ENCODE measurements around the gene OPN1MW.
"Not testable (repeated sequence)": the region's sequence is repeated elsewhere in the genome, so short reads cannot be mapped to it uniquely, and the experiment has no call there.

DNA sequence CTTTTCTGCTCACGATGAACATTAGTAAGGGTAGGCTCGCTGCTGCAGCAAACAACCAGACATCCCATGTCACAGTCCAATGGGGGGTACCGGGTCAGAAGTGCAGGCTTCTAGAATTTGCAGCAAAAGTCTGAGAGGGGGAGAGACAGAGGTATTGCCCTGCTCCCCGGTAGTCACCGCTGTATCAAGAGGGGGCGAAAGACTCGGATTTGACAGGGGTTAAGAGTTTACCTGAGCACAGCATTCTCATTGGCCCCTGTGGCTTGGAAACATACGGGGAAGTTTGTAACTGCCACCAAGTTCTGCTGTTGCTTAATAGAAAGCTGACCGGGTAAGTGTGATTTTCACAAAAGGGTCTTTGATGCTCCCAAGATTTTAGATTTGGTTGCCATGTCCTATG is 28.7 kb downstream of the OPN1MW start:
- TF ChIP-seq, protein P1, sequence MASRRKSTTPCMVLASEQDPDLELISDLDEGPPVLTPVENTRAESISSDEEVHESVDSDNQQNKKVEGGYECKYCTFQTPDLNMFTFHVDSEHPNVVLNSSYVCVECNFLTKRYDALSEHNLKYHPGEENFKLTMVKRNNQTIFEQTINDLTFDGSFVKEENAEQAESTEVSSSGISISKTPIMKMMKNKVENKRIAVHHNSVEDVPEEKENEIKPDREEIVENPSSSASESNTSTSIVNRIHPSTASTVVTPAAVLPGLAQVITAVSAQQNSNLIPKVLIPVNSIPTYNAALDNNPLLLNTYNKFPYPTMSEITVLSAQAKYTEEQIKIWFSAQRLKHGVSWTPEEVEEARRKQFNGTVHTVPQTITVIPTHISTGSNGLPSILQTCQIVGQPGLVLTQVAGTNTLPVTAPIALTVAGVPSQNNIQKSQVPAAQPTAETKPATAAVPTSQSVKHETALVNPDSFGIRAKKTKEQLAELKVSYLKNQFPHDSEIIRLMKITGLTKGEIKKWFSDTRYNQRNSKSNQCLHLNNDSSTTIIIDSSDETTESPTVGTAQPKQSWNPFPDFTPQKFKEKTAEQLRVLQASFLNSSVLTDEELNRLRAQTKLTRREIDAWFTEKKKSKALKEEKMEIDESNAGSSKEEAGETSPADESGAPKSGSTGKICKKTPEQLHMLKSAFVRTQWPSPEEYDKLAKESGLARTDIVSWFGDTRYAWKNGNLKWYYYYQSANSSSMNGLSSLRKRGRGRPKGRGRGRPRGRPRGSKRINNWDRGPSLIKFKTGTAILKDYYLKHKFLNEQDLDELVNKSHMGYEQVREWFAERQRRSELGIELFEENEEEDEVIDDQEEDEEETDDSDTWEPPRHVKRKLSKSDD (conservative IDR thresholded peaks at IDR 0.05; ENCODE audit: low read length), result not testable (repeated sequence)
- not testable (repeated sequence) for TF ChIP-seq ADNP (tag; IDR thresholded peaks at IDR 0.05); NFIX (CRISPR knock-in tag; IDR thresholded peaks at IDR 0.05; ENCODE audit: low read depth); FOSL1 (tag; conservative IDR thresholded peaks at IDR 0.05); ZFP30 (CRISPR knock-in tag; IDR thresholded peaks at IDR 0.05; ENCODE audit: borderline replicate concordance); ELF1 (tag; IDR thresholded peaks at IDR 0.05); KLF13 (tag; IDR thresholded peaks at IDR 0.05; ENCODE audit: borderline replicate concordance, low read depth); MXD1 (CRISPR knock-in tag; IDR thresholded peaks at IDR 0.05; ENCODE audit: borderline replicate concordance, poor library complexity, severe bottlenecking); RAD21 (CRISPR knock-in tag; conservative IDR thresholded peaks at IDR 0.05 in 1 of 2, IDR thresholded peaks at IDR 0.05 in 1 of 2); EZH2 (IDR thresholded peaks at IDR 0.05; ENCODE audit: borderline replicate concordance, low read depth, low read length); MLX (CRISPR knock-in tag; conservative IDR thresholded peaks at IDR 0.05); TOE1 (IDR thresholded peaks at IDR 0.05; ENCODE audit: borderline replicate concordance); TOE1 (CRISPR knock-in tag; IDR thresholded peaks at IDR 0.05; ENCODE audit: borderline replicate concordance, low read depth)
- TF ChIP-seq, protein P2, sequence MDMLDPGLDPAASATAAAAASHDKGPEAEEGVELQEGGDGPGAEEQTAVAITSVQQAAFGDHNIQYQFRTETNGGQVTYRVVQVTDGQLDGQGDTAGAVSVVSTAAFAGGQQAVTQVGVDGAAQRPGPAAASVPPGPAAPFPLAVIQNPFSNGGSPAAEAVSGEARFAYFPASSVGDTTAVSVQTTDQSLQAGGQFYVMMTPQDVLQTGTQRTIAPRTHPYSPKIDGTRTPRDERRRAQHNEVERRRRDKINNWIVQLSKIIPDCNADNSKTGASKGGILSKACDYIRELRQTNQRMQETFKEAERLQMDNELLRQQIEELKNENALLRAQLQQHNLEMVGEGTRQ (CRISPR knock-in tag; IDR thresholded peaks at IDR 0.05), result not testable (repeated sequence)
- TF ChIP-seq, protein P3, sequence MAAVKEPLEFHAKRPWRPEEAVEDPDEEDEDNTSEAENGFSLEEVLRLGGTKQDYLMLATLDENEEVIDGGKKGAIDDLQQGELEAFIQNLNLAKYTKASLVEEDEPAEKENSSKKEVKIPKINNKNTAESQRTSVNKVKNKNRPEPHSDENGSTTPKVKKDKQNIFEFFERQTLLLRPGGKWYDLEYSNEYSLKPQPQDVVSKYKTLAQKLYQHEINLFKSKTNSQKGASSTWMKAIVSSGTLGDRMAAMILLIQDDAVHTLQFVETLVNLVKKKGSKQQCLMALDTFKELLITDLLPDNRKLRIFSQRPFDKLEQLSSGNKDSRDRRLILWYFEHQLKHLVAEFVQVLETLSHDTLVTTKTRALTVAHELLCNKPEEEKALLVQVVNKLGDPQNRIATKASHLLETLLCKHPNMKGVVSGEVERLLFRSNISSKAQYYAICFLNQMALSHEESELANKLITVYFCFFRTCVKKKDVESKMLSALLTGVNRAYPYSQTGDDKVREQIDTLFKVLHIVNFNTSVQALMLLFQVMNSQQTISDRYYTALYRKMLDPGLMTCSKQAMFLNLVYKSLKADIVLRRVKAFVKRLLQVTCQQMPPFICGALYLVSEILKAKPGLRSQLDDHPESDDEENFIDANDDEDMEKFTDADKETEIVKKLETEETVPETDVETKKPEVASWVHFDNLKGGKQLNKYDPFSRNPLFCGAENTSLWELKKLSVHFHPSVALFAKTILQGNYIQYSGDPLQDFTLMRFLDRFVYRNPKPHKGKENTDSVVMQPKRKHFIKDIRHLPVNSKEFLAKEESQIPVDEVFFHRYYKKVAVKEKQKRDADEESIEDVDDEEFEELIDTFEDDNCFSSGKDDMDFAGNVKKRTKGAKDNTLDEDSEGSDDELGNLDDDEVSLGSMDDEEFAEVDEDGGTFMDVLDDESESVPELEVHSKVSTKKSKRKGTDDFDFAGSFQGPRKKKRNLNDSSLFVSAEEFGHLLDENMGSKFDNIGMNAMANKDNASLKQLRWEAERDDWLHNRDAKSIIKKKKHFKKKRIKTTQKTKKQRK (IDR thresholded peaks at IDR 0.05; ENCODE audit: borderline replicate concordance, low read depth, low read length), result not testable (repeated sequence)

Data from K562 (cell line).